ENCODE results near the gene TJP1. TPM values are rescaled to one million over a fixed set of nuclear protein-coding genes. Genes with fewer than 3 reads are reported as not detected.

TJP1 gene
- total and polyA plus RNA-seq, 2 of the 8 experiments (the other 6 are each of a cell fraction or from before 2014, with no cell fraction given), result 46.3 to 138 TPM

DNA sequence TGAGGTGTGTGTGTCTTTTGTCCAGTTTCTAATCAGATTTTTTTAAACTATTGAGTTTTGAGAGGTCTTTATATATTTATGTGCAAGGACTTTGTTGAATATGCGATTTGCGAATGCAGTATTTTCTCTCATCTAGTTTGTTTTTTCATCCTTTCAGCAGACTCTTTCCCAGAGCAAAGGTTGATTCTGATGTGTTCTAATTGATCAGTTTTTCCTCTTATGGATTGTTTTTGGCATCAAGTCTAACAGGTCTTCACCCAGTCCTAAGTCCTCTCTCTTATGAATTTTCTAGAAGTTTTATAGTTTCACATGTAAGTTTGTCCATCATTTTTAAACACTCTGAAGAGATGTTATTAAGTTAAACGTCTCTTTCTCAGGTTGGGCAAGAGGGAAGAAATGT, 17.8 kb upstream of the TJP1 start (continued):
- no peak for TF ChIP-seq CTCF (IDR thresholded peaks at IDR 0.05; ENCODE audit: control extremely low read depth in 1 of 3, insufficient read depth in 1 of 3, low read depth in 1 of 3, low read length in 3 of 3)
- no peak for TF ChIP-seq RFX5 (IDR thresholded peaks at IDR 0.05; ENCODE audit: borderline replicate concordance, low read depth, low read length)
- TF ChIP-seq SP4 (IDR thresholded peaks at IDR 0.05; ENCODE audit: low read length), result no peak
- TF ChIP-seq SP2 (IDR thresholded peaks at IDR 0.05; ENCODE audit: low read length), result no peak
- no peak for TF ChIP-seq CHD2 (IDR thresholded peaks at IDR 0.05; ENCODE audit: low read length)
